GM04503 (cell line): ENCODE measurements around the gene SOAT1.
A peak's percentile ranks its signal among the peaks of the same experiment; 100 is the strongest.

ENCODE experiments used
- DNase-seq: peaks from one replicate; pipeline ENCODE4 v3.0.0-alpha.2; 2012; ENCODE audit warnings: low read depth

Gene SOAT1

DNA sequence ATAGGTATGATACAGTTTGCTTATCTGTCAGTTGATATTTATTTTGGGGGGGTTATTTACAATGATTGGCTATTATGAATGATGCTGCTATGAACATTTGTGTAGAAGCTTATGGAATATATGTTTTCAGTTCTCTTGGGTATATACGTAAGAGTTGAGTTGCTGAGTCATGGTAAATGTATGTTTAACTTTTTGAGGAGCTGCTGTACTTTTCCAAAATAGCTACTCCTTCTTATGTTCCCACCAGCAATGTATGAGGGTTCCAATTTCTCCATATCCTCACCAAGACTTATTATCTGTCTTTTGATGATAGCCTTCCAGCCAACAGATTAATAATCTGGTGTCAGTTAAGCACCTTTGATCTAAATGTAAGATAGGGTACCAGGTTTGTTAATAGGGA lies 11.9 kb downstream of the SOAT1 start:
- no peak for DNase-seq

DNA sequence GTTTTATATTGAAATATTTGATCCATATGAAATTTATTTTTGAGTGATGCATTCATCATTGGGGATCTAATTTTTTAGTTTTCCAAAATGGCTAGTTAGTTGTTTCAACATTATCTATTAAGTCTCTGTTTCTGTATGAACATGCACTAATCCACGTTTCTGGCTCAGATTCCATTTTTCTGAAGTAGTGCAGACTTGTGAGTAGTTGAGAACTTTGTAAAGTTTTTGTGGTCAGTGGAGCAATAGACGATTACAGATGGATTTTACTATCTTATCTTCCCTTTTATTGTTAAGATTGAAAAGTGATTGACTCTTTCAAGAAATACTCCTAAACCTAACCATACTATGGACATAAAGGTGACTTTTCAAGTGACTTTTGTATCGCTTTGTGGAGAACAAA lies 16.7 kb downstream of the SOAT1 start:
- DNase-seq: peak; percentile 34

DNA sequence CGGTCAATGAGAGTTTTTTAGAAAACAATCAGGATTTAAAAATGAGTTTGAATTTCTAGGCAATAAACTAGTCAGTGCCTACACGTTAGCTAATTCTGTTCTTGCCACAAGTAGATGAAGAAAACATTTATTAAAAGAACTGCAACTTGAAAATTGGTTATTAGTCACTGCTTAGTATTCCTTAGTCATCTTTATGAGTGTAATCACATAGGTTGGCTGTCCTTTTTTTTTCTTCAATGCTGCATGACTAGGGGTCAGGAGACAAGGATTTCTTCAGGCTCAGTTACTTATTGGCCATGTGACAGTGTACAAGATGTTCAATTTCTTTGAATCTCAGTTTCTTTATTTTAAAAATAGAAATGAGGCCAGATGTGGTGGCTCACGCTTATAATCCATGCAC lies 17.1 kb downstream of the SOAT1 start:
- DNase-seq: peak; percentile 61

DNA sequence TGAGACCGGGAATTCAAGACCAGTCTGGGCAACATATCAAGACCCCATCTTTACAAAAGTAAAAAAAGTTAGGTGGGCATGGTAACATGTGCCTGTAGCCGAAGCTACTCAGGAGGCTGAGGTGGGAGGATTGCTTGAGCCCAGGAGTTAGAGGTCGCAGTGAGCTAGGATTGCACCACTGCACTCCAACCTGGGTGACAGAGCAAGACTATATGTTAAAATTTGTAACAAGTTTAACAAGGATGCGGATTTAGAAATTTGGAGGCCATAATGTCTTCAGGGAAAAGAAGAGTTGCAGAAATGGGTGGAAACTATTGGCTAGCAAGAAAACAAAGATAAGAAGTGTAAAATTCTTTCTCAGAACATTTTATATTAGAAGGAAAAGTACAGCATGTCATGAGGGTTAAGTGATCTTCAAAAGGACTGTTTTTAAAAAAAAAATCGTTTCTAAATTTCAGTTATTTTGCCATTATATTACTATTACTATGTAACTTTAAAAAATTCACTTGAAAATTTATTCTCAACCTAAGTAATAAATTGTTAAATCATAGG lies 17.6 kb downstream of the SOAT1 start:
- no peak for DNase-seq

DNA sequence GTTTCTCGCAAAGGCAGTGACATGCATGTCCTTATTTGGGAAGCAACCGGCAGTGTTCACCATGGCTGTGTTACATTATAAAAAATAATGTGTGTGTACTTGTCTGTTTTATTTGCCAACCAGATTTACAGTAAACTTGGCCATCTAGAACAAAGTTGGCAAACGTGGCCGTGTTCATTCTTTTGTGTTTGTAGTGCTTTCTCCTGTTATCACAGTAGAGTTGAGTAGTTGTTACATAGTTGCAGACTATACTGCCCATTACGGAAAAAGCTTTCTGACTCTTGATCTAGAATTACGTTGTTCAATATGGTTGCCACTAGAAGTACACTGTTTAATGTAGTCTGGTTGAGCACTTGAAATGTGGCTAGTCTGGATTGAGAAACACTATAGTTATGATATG lies 19.4 kb downstream of the SOAT1 start:
- DNase-seq: no peak

DNA sequence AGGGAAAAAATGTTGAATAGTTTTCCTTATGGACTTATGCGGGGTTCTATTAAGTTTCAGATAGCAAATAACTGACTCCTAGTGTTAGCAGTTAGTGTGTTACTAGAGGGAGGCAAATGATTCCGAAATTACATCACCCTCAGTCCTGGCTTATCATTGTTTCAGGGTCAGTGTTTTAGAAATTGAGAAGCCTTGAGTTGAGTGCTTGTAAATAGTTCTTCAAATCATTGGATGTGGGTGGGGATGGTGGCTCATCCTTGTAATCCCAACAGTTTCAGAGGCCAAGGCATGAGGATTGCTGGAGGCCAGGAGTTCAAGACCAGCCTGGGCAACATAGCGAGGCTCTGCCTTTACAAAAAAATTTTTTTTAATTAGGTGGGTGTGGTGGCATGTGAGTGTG lies 21.3 kb downstream of the SOAT1 start:
- no peak for DNase-seq

DNA sequence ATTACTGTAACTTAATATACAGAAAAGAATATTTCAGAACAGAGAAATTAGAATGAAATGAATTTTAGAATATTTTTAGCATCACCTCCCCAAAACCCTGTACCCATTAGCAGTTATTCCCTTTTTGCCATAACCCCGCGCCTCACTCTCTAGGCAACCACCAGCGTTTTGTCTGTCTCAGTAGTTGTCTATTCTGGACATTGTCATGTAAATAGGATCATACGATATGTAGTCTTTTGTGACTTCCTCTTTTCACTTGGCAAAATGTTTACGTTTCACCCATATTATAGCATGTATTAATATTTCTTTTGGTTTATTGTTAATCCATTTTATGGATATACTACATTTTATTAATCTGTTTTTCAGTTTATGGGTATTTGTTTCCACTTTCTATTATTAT lies 24.9 kb downstream of the SOAT1 start:
- no peak for DNase-seq

DNA sequence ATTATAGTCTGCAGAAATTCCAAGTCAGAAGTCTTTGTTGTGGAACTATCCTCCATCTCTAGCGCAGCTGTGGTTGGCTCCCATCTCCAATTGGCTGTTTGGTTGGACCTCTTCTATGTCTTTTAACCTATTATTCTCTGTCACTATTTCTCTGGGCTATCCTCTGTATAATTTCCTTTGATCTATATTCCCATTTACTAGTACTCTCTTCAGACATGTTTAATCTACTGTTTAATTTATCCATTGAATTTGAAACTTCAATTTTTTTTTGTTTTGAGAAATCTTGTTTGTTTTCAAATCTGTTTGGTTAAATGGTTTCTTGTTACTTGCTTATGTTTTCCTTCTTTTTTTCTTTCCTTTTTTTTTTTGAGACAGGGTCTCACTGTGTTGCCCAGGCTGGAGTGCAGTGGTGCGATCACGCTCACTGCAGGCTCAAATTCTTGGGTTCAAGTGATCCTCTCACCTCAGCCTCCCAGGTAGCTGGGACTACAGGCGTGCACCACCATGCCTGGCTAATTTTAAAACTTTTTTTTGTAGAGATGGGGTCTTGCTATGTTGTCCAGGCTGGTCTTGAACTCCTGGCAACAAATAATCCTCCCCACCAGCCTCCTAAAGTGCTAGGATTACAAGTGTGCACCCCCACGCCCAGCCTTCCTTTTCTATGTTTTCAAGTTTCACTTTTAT lies 28.1 kb downstream of the SOAT1 start:
- DNase-seq: no peak

DNA sequence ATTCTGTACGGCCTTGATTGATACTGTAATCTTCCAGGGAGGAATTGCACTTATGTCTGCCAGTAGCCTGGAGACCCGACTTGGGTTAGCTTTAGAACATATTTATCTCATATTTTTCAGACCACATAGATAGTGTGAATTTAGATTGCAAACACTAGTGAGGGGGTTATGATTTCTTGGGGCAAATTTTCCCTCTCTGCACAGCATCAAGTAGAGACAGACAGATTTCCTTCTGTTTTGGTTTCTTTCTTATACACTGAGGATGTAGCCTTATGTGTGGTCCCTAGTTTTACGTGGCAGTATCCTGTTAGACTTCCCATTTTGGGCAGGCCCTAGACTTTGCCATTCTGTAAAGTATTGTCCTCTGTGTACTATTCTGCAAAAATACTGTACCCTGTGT lies 29.0 kb downstream of the SOAT1 start:
- no peak for DNase-seq

DNA sequence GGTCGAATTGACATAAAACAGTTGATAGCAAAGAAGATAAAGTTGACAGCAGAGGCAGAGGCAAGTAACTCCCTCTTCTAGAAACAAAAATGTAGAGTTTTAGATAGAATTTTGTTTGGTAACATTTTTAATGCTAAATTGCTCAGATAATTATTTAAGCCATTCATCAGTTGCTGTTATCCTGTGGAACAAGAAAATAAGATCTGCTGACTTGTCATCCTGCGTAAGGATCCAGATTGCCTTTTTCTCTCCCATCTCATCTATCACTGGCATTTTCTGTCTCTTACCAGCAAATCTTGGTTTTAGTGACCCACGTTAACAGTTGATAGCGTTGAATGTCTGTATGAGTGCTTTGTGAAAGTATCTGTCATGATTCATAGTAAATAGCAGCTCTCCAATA lies 29.8 kb downstream of the SOAT1 start:
- no peak for DNase-seq

DNA sequence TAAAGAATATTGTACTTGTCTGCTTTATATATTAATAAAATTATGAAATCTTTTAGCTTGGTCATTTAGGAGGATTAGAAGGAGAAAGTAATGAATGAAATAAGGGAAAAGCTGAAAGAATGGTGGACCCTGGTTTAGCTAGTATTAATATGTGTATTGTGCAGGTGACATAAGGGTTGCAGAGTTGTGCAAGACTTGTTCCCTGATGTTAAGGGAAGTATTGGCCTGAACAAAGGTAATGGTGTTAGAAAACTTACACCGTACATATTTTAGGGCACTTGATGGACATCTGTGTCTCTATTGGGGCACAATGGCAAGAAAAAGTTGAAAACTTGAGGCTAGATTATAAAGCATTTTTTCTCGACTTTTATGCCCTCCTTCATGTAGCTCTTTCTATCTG lies 32.2 kb downstream of the SOAT1 start:
- no peak for DNase-seq

DNA sequence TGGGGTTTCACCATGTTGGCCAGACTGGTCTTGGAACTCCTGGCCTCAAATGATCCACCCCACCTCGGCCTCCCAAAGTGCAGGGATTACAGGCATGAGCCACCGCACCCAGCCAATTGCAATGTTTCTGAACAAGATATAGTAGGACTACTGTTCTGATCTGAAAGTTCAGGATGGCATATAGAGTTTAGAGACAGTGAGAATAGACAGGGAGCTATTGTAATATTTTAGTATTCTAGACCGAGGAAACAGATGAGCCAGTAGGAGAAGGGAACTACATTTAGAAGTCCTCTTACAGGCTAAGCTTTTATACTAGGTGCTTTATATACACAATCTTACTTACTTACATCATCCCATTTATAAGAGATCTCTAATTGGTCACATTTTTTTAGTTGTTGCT lies 33.1 kb downstream of the SOAT1 start:
- DNase-seq: no peak

DNA sequence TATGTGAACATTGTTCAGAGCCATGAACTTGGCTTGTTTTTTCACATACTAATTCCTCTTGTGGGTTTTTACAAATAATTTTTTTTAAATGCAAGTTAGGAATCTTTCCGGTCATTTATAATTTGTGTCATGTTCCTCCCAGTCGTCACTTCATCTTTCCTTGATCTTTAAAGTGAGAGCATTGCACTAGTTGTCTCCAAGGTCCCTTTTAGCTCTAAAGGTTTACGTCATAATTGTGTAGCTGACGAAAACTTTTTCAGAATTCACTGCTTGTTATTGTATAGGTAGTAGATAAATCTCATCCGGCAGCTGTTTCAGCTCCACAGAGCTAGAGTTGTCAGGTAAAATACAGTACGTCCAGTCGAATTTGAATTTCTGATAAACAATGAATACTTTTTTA lies 33.6 kb downstream of the SOAT1 start:
- DNase-seq: no peak

DNA sequence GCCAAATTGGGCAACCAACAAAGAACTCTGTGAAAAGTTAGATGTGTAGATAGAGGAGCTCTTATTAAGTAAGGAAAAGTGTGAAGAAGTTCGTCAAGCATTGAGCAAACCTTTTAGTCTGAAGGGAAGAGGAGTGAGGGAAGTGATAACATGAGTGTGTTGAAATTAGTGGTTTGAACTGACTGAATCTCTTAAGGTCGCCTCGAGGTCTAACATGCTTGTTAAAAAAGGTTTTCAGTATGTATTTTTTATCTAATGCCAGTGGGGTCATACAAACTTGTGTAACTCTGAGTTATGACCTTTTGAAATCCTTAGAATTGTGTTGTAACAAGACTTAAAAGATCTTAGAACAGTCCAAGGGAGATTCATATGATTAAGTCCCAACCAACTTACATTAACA lies 34.1 kb downstream of the SOAT1 start:
- no peak for DNase-seq

DNA sequence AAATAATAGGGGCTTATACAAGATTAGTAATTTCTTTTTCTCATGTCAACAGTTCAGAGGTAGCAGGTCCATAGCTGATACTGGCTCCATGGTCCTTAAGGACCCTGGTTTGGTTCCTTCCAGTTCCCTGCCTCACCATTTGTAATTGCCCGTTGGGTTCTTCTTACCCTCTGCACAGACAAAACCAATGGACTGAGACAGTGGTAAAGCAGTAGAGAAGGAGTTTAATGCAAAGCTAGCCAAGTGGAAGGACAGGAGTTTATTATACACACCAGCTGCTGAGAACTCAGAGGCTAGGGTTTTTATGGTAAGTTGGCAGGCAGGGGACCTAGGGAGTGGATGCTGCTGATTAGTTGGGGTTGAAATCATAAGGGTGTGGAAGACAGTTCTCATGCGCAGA lies 36.3 kb downstream of the SOAT1 start:
- DNase-seq: no peak

DNA sequence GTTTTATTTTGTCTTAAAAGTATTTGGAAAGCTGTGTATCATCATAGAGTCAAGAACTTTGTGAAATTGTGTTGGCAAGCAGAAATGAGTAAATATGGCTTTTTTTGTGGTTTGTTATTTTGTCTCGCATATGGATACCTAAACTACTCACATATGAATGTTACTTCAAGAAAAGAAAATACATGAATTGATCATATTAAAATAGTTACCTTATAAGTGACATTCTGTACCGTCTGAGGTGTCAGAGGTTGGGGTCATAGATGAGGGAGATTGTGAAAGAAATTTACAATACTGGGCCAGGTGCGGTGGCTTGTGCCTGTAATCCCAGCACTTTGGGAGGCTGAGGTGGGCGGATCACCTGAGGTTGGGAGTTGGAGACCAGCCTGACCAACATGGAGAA lies 40.8 kb downstream of the SOAT1 start:
- no peak for DNase-seq

DNA sequence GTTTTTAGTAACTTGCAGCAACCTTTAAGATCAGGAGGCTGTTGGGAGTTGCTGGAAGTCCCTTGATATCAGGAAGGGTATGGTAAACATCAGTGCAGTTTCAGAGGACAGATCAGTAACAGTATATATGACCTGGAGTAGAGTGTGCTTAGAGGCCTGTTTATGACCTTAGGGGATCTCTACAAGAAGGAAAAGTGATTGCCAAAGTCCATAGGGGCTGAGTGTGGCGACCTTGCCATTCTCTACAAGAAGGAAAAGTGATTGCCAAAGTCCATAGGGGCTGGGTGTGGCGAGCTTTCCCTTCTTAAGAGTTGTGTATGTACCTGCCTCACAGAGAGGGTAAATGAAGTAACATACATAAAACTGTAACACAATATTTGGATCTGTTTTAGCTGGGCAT lies 43.7 kb downstream of the SOAT1 start:
- DNase-seq: no peak

DNA sequence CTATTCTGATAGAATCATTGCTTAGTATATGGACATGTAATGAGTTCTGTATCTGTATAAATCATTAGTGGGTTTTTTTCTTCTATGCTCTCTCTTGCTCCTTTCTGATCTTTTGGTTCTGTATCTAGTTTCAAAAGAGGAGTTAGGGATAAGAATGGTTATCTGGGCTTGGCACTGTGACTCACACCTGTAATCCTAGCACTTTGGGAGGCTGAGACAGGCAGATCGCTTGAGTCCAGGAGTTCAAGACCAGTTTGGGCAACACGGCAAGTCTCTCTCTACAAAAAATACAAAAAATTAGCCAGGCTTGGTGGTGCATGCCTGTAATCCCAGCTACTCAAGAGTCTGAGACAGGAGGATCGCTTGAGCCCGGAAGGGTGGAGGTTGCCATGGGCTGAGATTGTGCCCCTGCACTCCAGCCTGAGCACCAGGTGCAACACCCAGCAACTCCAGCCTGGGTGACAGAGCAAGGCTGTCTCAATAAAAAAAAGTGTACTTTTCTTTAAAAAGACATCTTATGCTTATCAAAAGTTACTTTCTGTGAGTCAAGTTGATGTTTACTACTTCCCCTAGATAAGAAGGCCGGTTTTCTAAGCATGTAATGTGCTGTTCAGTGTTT lies 44.5 kb downstream of the SOAT1 start:
- DNase-seq: no peak

DNA sequence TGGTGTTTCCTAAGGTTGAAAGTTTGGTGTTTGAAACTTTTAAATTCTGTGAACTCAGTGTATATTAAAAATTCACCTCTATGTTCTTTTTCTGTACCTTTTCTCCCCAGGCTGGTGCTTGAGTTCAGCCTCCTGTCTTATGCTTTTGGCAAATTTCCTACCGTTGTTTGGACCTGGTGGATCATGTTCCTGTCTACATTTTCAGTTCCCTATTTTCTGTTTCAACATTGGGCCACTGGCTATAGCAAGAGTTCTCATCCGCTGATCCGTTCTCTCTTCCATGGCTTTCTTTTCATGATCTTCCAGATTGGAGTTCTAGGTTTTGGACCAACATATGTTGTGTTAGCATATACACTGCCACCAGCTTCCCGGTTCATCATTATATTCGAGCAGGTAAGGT lies 47.3 kb downstream of the SOAT1 start:
- DNase-seq: no peak

DNA sequence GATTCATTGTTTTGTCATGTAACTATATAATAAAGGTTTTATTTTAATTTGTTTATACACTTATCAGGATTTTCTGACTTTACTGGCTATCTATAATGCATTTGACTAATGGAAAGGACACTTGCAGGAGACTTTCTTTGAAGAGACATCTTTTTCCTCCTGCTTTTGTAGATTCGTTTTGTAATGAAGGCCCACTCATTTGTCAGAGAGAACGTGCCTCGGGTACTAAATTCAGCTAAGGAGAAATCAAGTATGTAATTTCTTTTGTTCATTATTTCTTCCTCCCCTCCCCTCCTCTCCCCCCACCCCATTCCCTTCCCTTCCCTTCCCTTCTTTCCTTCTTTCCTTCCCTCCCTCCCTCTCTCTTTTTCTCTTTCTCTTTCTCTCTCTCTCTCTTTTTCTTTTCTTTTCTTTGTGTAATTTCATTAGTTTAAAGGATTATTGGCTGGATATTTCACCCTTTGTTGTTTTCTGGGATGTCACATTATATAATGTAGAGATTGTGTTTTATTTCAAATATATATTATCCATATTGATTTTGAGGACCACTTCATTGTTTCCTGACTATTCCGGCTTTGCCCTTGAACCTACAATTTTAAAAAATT lies 48.4 kb downstream of the SOAT1 start:
- no peak for DNase-seq

DNA sequence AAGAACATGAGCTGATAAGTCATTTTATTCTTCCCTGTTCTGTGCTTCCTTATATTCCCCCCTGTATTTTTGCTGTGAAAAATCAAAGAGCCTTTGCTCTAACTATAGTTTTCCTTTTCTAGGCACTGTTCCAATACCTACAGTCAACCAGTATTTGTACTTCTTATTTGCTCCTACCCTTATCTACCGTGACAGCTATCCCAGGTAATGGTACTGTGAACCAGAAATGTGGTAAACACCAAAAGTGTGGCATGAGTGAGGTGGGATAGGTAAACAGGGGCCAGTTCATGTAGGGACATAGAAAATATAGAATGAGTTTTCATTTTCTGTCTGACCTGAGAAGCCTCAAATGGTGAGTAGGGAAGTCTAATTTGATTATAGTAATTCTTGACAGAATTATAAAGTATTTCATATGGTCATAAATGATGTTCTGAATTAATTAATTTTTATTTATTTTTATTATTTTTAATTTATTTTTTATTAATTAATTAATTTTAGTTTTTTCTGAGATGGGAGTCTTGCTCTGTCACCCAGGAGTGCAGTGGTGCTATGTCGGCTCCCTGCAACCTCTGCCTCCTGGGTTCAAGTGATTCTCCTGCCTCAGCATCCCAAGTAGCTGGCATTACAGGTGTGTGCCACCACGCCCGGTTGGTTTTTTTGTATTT lies 49.3 kb downstream of the SOAT1 start:
- DNase-seq: no peak

DNA sequence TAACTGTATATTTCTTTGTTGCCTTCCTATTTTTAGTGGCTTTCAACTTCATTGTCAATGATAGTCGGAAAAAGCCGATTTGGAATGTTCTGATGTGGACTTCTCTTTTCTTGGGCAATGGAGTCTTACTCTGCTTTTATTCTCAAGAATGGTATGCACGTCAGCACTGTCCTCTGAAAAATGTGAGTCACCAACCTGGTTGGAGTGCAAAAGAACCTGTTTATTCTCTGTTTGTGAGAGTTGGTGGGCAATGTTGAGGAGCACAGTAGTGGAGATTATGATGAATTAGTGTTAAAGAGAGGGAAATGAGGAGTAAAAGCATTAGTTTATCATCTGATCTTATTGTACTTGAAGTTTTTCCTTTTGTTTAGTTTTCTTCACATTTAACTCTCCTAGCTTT lies 57.7 kb downstream of the SOAT1 start:
- no peak for DNase-seq

DNA sequence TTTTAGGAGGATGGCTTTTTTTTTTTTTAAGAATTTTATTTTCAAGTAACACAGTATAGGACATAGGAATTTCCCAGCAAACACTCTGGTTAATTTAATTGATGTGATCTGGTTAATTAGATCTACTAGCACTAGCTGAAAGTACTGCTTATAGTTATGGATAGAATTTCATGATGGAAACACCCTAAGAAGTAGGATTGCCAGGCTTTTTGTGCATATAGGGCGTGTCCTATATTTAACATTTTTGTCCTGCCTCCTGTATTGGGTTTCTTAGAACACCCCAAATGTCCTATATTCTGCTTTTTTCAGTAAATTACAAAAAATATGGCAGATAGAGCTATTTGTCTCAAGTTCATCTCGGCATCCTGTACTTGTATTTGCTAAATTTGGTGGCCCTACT lies 58.6 kb downstream of the SOAT1 start:
- DNase-seq: no peak
